GM19395 (cell line): ENCODE data around the gene MAPK8IP3.

Source experiments
- ATAC-seq: cut with Tn5 transposase; IDR thresholded peaks from one replicate; pipeline ENCODE4 v1.9.1; 2021; ENCODE audit warnings: mild to moderate bottlenecking, moderate library complexity; ENCODE audit not compliant: unreplicated experiment

Gene MAPK8IP3

GRCh38 chr16:1782408-1783264, 76.6 kb downstream of the MAPK8IP3 start, which contains the start of the genes NUBP2 and SPSB3:
TSS of gene NUBP2 (plus strand) at chr16:1782960. CDS start at chr16:1783021, 61 bp downstream.
TSS of gene SPSB3 (minus strand) at chr16:1782571. CDS start at chr16:1781483, 1,088 bp downstream.
- peak; percentile 84 for ATAC-seq

GRCh38 chr16:1784977-1785845, 79.2 kb downstream of the MAPK8IP3 start:
- ATAC-seq, result no peak

GRCh38 chr16:1785846-1786170, 79.8 kb downstream of the MAPK8IP3 start:
- no peak for ATAC-seq

- ATAC-seq, result no peak
These were observed 80.5 kb downstream of the MAPK8IP3 start for GRCh38 chr16:1786242-1787055.

- no peak for ATAC-seq
These were observed 81.0 kb downstream of the MAPK8IP3 start for GRCh38 chr16:1787056-1787321.

GRCh38 chr16:1787322-1788094, 81.5 kb downstream of the MAPK8IP3 start:
- no peak for ATAC-seq

GRCh38 chr16:1788095-1788707, 82.2 kb downstream of the MAPK8IP3 start:
- no peak for ATAC-seq

GRCh38 chr16:1788708-1789100, 82.7 kb downstream of the MAPK8IP3 start:
- no peak for ATAC-seq

- no peak for ATAC-seq
These were observed 83.6 kb downstream of the MAPK8IP3 start for GRCh38 chr16:1789643-1790045.

GRCh38 chr16:1790261-1790610, 84.2 kb downstream of the MAPK8IP3 start:
- ATAC-seq, result no peak

- ATAC-seq, result no peak
These were observed 84.7 kb downstream of the MAPK8IP3 start for GRCh38 chr16:1790611-1791255.

- ATAC-seq, result no peak
These were observed 85.4 kb downstream of the MAPK8IP3 start for GRCh38 chr16:1791256-1791942.

- no peak for ATAC-seq
These were observed 86.2 kb downstream of the MAPK8IP3 start for GRCh38 chr16:1791943-1792812.

GRCh38 chr16:1792836-1793577, 87.0 kb downstream of the MAPK8IP3 start:
- ATAC-seq, result no peak

- no peak for ATAC-seq
These were observed 87.7 kb downstream of the MAPK8IP3 start, which contains the start of gene IGFALS for GRCh38 chr16:1793578-1794220. TSS of gene IGFALS (minus strand) at chr16:1793705. CDS start at chr16:1793652, 53 bp downstream.

GRCh38 chr16:1794221-1794871, 88.4 kb downstream of the MAPK8IP3 start:
- ATAC-seq, result no peak
